Activated gamma-delta T cell treated with anti-CD3 and anti-CD28 coated beads, Interleukin-2, amount 50 U/mL, for 16 hours (primary cell): Measurements from ENCODE around the gene SETD9.

Experiments used
- DNase-seq: peaks from one replicate; pipeline ENCODE4 v3.0.0-alpha.2; 2020; ENCODE audit warnings: low read depth

SETD9 gene

DNA sequence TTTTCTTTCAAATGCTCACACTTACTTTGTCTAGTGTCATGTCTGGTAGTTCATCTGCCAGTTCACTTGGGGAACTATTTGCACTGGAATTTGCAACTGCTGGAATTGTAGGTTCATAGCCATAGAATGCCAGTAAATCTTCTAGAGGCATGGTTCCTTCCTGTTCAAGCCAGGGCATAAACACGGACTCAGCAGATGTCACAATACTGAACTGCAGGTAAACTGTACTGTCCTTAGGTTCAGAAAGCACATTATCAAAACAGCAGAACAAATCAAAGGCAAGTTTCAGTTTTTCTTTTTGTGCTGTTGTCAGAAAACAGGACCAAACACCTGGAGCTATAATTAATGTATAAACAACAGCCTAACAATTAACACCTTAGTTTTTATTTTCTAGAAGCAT is 29.5 kb downstream of the SETD9 start:
- DNase-seq: no peak

DNA sequence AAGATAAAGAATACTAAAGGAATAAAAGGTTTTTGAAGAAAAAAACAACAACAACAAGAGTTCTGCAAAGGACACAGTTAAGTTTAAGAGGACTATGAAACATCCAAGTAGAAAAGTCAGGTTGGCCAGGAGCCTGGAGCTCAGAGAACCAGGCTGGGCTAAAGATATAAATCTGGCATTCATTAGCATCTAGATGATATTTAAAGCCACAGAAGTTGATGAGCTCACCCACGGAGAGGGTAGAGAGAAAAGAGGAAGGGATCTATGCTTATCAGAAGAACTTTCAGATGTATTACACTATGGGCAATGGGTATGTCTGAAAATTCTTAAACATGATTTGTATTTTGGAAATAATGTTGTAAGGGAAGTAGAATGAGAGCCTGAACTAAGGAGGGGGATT is 32.6 kb downstream of the SETD9 start:
- no peak for DNase-seq

DNA sequence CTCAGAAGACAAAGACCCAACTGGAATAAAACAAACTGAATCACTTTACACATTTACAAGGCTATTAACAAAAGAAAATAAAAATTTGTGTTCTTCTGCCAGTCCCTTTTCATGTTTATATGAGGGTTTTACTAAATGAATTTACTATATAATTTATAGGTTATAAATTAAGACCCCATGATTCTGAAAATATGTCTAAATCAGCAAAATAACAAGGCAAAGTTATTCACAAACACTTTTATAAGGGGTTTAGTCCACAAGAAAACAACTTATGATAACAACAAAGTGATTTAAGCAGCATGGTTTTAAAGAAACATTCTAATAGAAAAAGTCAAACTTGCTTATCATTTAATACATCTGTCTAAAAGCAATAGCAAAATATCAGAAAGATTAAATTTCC is 37.7 kb downstream of the SETD9 start:
- no peak for DNase-seq

- DNase-seq: peak; percentile 12
Measured at GRCh38 chr5:56950626-56951125, 41.3 kb downstream of the SETD9 start.

- DNase-seq: no peak
Measured at GRCh38 chr5:56951126-56951945, 41.9 kb downstream of the SETD9 start.

GRCh38 chr5:56951946-56952691 is 42.7 kb downstream of the SETD9 start, which contains the start of gene MIER3:
Gene MIER3, minus strand, starts transcription at chr5:56952123. Its CDS starts 21 bp downstream, at chr5:56952102.
- peak; percentile 62 for DNase-seq

DNA sequence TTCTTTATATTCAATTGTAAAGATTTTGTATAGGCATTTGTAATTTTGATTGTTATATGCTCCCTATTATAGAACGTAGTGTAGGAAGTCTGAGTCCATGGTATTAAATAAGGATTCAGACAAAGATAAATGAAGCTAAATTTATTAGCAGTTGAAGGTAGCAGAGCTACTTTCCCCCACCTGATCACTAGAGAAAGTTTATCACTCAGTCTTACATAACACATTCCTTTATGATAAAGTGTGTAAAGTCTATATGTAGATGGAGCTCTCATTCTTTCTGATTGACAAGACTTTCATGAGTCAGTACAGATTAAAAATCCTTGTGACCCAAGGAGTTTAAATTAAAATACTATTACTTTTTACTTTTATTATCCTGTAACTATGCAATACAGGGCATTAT is 44.9 kb downstream of the SETD9 start:
- DNase-seq: no peak

DNA sequence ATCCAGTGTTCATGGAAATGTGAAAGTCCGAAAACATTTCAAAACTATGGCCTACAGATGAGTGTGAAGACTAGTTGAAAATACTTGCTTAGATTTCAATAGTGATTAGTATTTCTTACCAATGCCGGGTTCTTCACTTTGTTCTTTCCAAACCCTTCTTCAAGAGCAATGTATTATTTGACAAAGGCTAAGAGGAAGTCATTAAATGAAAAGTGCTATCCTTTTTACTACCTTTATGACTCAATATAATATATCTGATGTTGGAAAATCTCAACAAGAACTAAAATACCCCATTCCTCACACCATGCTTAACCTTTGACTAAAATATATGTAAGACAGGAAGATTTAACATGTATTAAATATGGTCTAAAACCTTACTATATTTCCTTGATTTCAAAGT is 49.2 kb downstream of the SETD9 start:
- DNase-seq: no peak

DNA sequence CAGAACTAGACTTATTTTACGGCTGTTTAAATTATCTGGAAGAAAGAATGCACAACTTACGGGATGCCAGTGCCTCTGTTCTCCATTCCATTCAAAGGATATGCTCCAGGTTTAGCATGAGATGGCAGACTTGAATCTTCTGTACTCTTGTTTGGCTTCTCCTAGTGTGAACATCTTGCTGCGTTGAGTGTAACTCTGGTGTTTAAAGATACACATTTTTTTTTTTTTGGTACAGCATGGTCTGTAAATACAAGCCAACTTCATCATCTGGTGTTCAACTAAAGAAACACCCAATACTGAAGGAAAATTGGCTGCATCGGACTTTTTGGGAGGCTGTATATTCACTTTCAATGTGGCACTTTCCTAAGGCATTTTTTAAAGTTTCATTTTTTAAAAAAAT is 49.9 kb downstream of the SETD9 start:
- no peak for DNase-seq

DNA sequence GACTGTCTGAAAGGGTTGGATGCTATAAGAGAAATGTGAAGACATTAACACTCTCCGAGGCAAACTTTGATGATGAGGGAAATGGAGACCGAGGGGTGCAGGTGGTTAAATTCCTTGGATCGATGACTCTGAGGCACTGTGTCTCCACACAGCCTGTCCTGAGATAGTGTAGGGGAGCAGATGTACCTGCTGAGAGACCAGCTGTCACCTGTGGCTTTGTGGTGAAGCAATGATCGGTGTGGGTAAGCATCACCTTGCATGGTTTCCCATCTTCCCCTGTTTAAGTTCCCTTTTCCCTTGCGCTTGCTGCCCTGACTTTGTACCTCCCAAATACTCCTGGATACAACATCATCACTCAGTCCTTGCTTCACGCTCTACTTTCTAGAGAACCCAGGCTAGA is 52.4 kb downstream of the SETD9 start:
- no peak for DNase-seq

DNA sequence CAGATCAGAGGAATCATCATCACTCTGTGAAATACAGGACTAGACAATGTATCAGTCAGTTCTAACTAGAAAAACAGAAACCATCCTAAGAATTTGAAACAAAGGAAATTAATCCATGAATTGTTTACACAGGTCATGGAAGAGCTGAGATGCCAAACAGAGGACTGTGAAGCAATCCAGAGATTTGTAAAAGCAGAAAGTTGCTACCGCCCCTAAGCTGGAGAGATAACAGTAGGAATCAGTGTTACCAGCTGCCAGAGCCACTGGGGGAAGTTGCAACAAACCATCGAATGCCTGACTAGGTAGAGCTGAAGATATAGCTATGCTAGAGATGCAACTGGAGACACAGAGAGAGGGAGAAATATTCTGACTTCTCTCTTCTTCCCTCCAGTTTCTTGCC is 52.9 kb downstream of the SETD9 start:
- no peak for DNase-seq

- DNase-seq: no peak
Measured at GRCh38 chr5:56963246-56963645, 53.9 kb downstream of the SETD9 start.

DNA sequence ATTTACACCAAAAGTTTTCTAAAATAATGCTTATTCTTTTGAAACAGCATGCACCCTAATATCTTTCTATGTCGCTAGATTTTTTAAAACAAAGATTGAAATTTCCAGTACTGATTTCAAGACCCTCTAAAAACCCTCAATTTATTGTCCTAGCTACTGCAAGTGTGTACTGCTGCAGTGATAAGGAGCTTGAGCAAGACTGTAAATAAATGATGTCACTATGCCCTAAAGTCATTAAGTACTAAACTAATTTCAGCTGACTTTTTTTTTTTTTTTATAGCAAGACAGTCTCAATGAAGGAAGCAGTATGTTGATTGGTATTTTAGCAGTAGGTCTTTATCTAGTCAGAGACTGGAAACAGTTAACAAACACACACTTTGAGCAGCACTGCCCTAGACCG is 54.8 kb downstream of the SETD9 start:
- DNase-seq: no peak
